ENCODE results near the gene COG3.

Gene COG3

GRCh38 chr13:45446181-45446580 is 18.6 kb upstream of the COG3 start:
- no peak for DNase-seq (ENCODE audit: low spot score)

- DNase-seq (ENCODE audit: low spot score): peak; percentile 12
These were observed 17.6 kb upstream of the COG3 start for GRCh38 chr13:45447050-45447661.

- no peak for DNase-seq (ENCODE audit: low spot score)
These were observed 15.7 kb upstream of the COG3 start for GRCh38 chr13:45448965-45449559.

- DNase-seq (ENCODE audit: low spot score): no peak
These were observed 13.5 kb upstream of the COG3 start for GRCh38 chr13:45451282-45451681.

GRCh38 chr13:45454204-45454603 is 10.5 kb upstream of the COG3 start:
- DNase-seq (ENCODE audit: low spot score): no peak

GRCh38 chr13:45456196-45456972 is 8.4 kb upstream of the COG3 start:
- DNase-seq (ENCODE audit: low spot score): peak; percentile 8

- no peak for DNase-seq (ENCODE audit: low spot score)
These were observed 525 bp upstream of the COG3 start for GRCh38 chr13:45464141-45464686.

- no peak for DNase-seq (ENCODE audit: low spot score)
These were observed 1.6 kb downstream of the COG3 start for GRCh38 chr13:45466359-45466758.

- DNase-seq (ENCODE audit: low spot score): no peak
These were observed 3.9 kb downstream of the COG3 start for GRCh38 chr13:45468635-45469034.

- DNase-seq (ENCODE audit: low spot score): no peak
These were observed 7.5 kb downstream of the COG3 start for GRCh38 chr13:45472171-45472705.

GRCh38 chr13:45473627-45474026 is 8.9 kb downstream of the COG3 start:
- DNase-seq (ENCODE audit: low spot score): no peak

- no peak for DNase-seq (ENCODE audit: low spot score)
These were observed 10.1 kb downstream of the COG3 start for GRCh38 chr13:45474584-45475454.

GRCh38 chr13:45479661-45480060 is 14.9 kb downstream of the COG3 start:
- no peak for DNase-seq (ENCODE audit: low spot score)

GRCh38 chr13:45481688-45482087 is 16.9 kb downstream of the COG3 start:
- DNase-seq (ENCODE audit: low spot score): no peak

- DNase-seq (ENCODE audit: low spot score): no peak
These were observed 17.9 kb downstream of the COG3 start for GRCh38 chr13:45482571-45483173.

GRCh38 chr13:45487604-45488003 is 22.9 kb downstream of the COG3 start:
- DNase-seq (ENCODE audit: low spot score): no peak

- no peak for DNase-seq (ENCODE audit: low spot score)
These were observed 25.3 kb downstream of the COG3 start for GRCh38 chr13:45490068-45490467.

- DNase-seq (ENCODE audit: low spot score): no peak
These were observed 27.8 kb downstream of the COG3 start for GRCh38 chr13:45492538-45492937.

- no peak for DNase-seq (ENCODE audit: low spot score)
These were observed 32.2 kb downstream of the COG3 start for GRCh38 chr13:45496942-45497341.

GRCh38 chr13:45500492-45501174 is 35.9 kb downstream of the COG3 start:
- DNase-seq (ENCODE audit: low spot score): peak; percentile 5

- DNase-seq (ENCODE audit: low spot score): no peak
These were observed 36.4 kb downstream of the COG3 start for GRCh38 chr13:45501175-45501526.

Measured in LoVo (cell line).